Lung (tissue), 12 donors: ENCODE data around the gene RASGRF2. TPM values are rescaled to one million over a fixed set of nuclear protein-coding genes. Genes with fewer than 3 reads are reported as not detected.

Experiments used
- ATAC-seq: fragments of 200-7000 bp; cut with Tn5 transposase; one replicate; pipeline ENCODE4 v1.9.1; 2020; ENCODE audit warnings: moderate number of reproducible peaks; ENCODE audit not compliant: insufficient read depth, low FRiP score
- DNase-seq, 3 donors: peaks; one replicate each; pipeline ENCODE4 v3.0.0-alpha.2; 2013 to 2017
- H3K27ac ChIP-seq, 2 donors: one replicate each; pipeline ENCODE4 v1.5.1; 2013; ENCODE audit warnings: mild to moderate bottlenecking in 2 of 2, moderate library complexity in 2 of 2, control low read depth in 1 of 2, inconsistent platforms in 1 of 2, low read depth in 1 of 2, low read length in 1 of 2
- H3K27me3 ChIP-seq, 3 donors: one replicate each; pipeline ENCODE4 v1.5.1; 2013; ENCODE audit warnings: low read length in 2 of 3; ENCODE audit not compliant: control insufficient read depth in 3 of 3, insufficient read depth in 3 of 3
- H3K36me3 ChIP-seq, 4 donors: one replicate each; pipeline ENCODE4 v1.5.1; 2013; ENCODE audit warnings: low read length in 4 of 4, mild to moderate bottlenecking in 1 of 4, moderate library complexity in 1 of 4; ENCODE audit not compliant: control insufficient read depth in 4 of 4, insufficient read depth in 4 of 4
- H3K4me1 ChIP-seq, 5 donors: one replicate each; pipeline ENCODE4 v1.5.1; 2013; ENCODE audit warnings: low read length in 5 of 5, mild to moderate bottlenecking in 2 of 5, moderate library complexity in 1 of 5; ENCODE audit not compliant: control insufficient read depth in 5 of 5, insufficient read depth in 5 of 5
- H3K4me3 ChIP-seq: one replicate; pipeline ENCODE4 v1.5.1; 2013; ENCODE audit warnings: mild to moderate bottlenecking, control low read depth, moderate library complexity
- H3K9ac ChIP-seq, 2 donors: one replicate each; pipeline ENCODE4 v1.5.1; 2013; ENCODE audit warnings: low read length in 2 of 2, control low read depth in 1 of 2; ENCODE audit not compliant: insufficient read depth in 1 of 2
- H3K9me3 ChIP-seq, 4 donors: one replicate each; pipeline ENCODE4 v1.5.1; 2013; ENCODE audit warnings: low read length in 3 of 4, mild to moderate bottlenecking in 1 of 4, moderate library complexity in 1 of 4; ENCODE audit not compliant: control insufficient read depth in 4 of 4, insufficient read depth in 3 of 4
- WGBS, 2 donors: extraction: QIAGEN DNeasy Blood & Tissue Kit; methylation state at CpG; one replicate each; pipeline ENCODE4 v1.1.7; 2013; 5-methylcytosine and 5-hydroxymethylcytosine counted together
- polyA plus RNA-seq, 2 donors: library from polyadenylated mRNA; stranded (reverse); fragments of 200-250 nt; gene quantifications; one replicate each; pipeline ENCODE4 v1.2.1, GENCODE V29; 2013
- total RNA-seq, 2 donors: library from RNA; depleted of rRNA in 1 of 2; stranded (reverse); fragments of >200 nt in 1 of 2; gene quantifications; one replicate each; pipeline ENCODE4 v1.2.1, GENCODE V29; 2014 to 2021
- TF ChIP-seq, protein P1 (sequence below): IDR thresholded peaks from 2 replicates; pipeline ENCODE4 v1.5.1; 2012; ENCODE audit warnings: mild to moderate bottlenecking; ENCODE audit errors: control extremely low read depth, extremely low read depth
- donor health status: control.
- donor health status: control.
- donor health status: Bipolar disorder and iron deficiency.
- donor health status: healthy.
- donor health status: DM: yes; HTN: yes; CAD: no.

The RASGRF2 gene
- total and polyA plus RNA-seq, 4 donors = 1.0 to 12.0 (median 2.7) TPM

DNA sequence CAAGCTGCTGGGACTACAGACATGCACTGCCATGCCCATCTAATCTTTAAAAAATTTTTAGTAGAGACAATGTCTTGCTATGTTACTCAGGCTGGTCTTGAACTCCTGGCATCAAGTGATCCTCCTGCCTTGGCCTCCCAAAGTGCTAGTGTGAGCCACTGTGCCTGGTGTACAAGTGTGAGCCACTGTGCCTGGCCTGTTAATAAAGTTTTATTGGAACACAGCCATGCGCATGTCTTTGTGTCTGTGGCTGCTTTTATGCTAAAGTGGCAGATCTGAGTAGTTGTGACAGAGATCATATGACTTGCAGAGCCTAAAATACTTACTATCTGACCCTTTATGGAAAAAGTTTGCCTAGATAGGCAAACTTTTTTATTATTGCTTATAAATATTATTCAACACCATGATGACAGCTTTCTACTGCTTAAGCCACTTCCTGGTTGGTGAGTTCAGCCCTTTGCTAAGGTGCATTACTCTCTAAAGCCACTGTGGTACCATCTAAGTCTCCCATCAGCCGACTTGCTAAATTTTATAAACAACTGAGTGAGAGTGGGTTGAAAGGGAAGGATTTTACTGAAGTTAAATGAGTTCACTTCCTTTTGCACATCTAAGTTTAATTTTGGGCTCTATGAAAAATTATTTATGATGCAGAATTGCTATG lies 133.5 kb downstream of the RASGRF2 start:
- ATAC-seq (no peak), DNase-seq (no peak)
- Histone ChIP-seq H3K36me3 (peaks cover 0 to 2% (median 0%) of the 10 kb centered on the region in 4 donors), H3K27me3 (no peaks in the 10 kb centered on the region), H3K4me3 (no peak overlapping the region), H3K4me1 (no peaks in the 10 kb centered on the region), H3K27ac (no peak overlapping the region), H3K9me3 (no peaks in the 10 kb centered on the region), H3K9ac (no peak overlapping the region)
- TF ChIP-seq, protein P1, sequence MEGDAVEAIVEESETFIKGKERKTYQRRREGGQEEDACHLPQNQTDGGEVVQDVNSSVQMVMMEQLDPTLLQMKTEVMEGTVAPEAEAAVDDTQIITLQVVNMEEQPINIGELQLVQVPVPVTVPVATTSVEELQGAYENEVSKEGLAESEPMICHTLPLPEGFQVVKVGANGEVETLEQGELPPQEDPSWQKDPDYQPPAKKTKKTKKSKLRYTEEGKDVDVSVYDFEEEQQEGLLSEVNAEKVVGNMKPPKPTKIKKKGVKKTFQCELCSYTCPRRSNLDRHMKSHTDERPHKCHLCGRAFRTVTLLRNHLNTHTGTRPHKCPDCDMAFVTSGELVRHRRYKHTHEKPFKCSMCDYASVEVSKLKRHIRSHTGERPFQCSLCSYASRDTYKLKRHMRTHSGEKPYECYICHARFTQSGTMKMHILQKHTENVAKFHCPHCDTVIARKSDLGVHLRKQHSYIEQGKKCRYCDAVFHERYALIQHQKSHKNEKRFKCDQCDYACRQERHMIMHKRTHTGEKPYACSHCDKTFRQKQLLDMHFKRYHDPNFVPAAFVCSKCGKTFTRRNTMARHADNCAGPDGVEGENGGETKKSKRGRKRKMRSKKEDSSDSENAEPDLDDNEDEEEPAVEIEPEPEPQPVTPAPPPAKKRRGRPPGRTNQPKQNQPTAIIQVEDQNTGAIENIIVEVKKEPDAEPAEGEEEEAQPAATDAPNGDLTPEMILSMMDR = no peak
- WGBS, 2 donors = 71 to 90% methylated on average over 2 of the region's 2 CpGs

DNA sequence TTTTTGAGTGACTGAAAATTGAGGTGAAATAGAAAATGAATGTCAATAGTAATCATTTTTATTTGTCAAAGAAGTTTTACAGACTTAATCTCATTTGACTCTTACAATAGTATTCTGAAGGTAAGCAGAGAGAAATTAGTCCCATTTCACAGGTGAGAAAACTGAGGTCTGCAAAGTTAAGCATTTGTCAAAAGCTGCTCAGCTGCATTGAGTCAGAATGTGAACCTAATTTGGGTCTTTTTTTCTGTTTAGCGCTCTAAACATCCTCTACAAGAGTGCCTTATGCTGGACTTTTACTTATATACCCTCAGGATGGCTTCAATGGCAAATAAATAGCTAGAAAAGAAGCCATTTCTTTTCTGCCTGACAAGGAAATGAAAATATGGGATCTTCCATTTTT lies 135.7 kb downstream of the RASGRF2 start:
- Histone ChIP-seq H3K4me3 (no peak overlapping the region), H3K36me3 (peaks cover 0 to 2% (median 0%) of the 10 kb centered on the region in 4 donors), H3K9ac (no peak overlapping the region), H3K9me3 (no peaks in the 10 kb centered on the region), H3K27ac (no peak overlapping the region), H3K4me1 (no peaks in the 10 kb centered on the region), H3K27me3 (no peaks in the 10 kb centered on the region)
- DNase-seq = no peak
- TF ChIP-seq, protein P1 = no peak
- no peak for ATAC-seq
- 97% methylated on average over 1 of the region's 1 CpG for WGBS, 2 donors

DNA sequence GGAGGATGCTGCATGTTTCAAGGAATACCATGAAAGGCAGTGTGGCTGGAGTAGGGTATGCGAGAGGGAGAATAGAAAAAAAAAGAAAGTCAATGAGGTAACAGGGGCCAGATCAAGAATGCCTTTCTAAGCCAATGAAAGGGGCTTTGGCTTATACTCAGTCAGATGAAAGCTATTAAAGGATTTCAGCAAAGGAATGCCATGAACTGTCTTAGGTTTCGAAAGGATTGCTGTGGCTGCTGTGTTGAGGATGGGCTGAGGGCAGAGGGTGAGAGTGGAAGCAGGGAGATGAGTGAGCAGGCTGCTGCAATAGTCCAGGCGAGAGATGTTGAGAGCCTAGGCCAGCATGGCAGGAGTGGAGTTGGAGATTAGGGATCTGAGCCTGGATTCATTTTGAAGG lies 137.6 kb downstream of the RASGRF2 start:
- TF ChIP-seq, protein P1 = no peak
- WGBS, 2 donors = 88 to 93% methylated on average over 3 of the region's 3 CpGs
- Histone ChIP-seq H3K4me3 (no peak overlapping the region), H3K36me3 (peaks cover 0 to 2% (median 0%) of the 10 kb centered on the region in 4 donors), H3K27ac (peak overlapping the region in 1 of 2 donors; percentile 10), H3K9ac (no peak overlapping the region), H3K4me1 (no peaks in the 10 kb centered on the region), H3K27me3 (no peaks in the 10 kb centered on the region), H3K9me3 (no peaks in the 10 kb centered on the region)
- DNase-seq (no peak), ATAC-seq (no peak)
